K562 (cell line): ENCODE data around the gene LRRC57. TPM values are rescaled to one million over a fixed set of nuclear protein-coding genes. Genes with fewer than 3 reads are reported as not detected.

Experiments used
- ATF7 ChIP-seq: fragments of 450-650 bp; IDR thresholded peaks from 2 replicates; pipeline ENCODE4 v1.7.1; 2014; ENCODE audit warnings: mild to moderate bottlenecking, moderate library complexity
- BMI1 ChIP-seq: fragments of 150-350 bp; IDR thresholded peaks from 2 replicates; pipeline ENCODE4 v1.6.1; 2014; ENCODE audit warnings: low read length
- CHD1 ChIP-seq: fragments of 200-600 bp; sonication (generic); IDR thresholded peaks from one replicate; pipeline ENCODE4 v1.6.1; 2012; ENCODE audit warnings: mild to moderate bottlenecking, moderate library complexity, low read length, inconsistent platforms
- DPF2 ChIP-seq: fragments of 450-650 bp; IDR thresholded peaks from 2 replicates; pipeline ENCODE4 v1.6.1; 2016
- EGR1 ChIP-seq: fragments of 450-650 bp; conservative IDR thresholded peaks from 2 replicates; pipeline ENCODE4 v1.6.1; 2017; ENCODE audit warnings: mild to moderate bottlenecking
- GABPB1 ChIP-seq: sonication (generic); formaldehyde crosslinking; IDR thresholded peaks from 2 replicates; pipeline ENCODE4 v1.8.0; 2022; ENCODE audit warnings: mild to moderate bottlenecking, missing genetic modification reagents
- POLR3A ChIP-seq: IDR thresholded peaks from 2 replicates; pipeline ENCODE4 v1.6.1; 2011; ENCODE audit warnings: borderline replicate concordance, mild to moderate bottlenecking, moderate library complexity; ENCODE audit not compliant: insufficient read length, insufficient read depth; ENCODE audit errors: extremely low read depth
- PTRF ChIP-seq: fragments of 450-650 bp; IDR thresholded peaks from 2 replicates; pipeline ENCODE4 v1.6.1; 2016; ENCODE audit warnings: mild to moderate bottlenecking, missing genetic modification characterization, missing compliant biosample characterization
- SOX6 ChIP-seq: fragments of 450-650 bp; IDR thresholded peaks from 2 replicates; pipeline ENCODE4 v1.6.1; 2014; ENCODE audit warnings: mild to moderate bottlenecking
- ZFPM2 ChIP-seq: fragments of 250-450 bp; sonication (Bioruptor Pico); IDR thresholded peaks from 2 replicates; pipeline ENCODE4 v1.5.1; 2022; ENCODE audit warnings: mild to moderate bottlenecking
- ZKSCAN3 ChIP-seq: fragments of 250-450 bp; sonication (Bioruptor Pico); IDR thresholded peaks from 2 replicates; pipeline ENCODE4 v1.4.0; 2020
- ZNF175 ChIP-seq: fragments of 200-800 bp; sonication (Bioruptor generic); IDR thresholded peaks from 2 replicates; pipeline ENCODE4 v1.6.1; 2016; ENCODE audit warnings: low read depth, mild to moderate bottlenecking, missing genetic modification characterization, missing compliant biosample characterization
- ZNF212 ChIP-seq: fragments of 450-650 bp; formaldehyde crosslinking; IDR thresholded peaks from 2 replicates; pipeline ENCODE4 v1.4.0; 2020; ENCODE audit warnings: mild to moderate bottlenecking
- polyA plus RNA-seq, 8 experiments: library from polyadenylated mRNA; depleted of rRNA in 4 of 8; stranded (reverse) in 5 of 8; unstranded in 3 of 8; fragments of >200 nt; fragmentation: Nextera tagmentation in 2 of 8; fragmentation: Illumina TruSeq in 1 of 8; extraction: Ambion mirVana in 2 of 8; extraction: Trizol in 1 of 8; gene quantifications; 2 replicates each; pipeline versions ENCODE4 v1.2.1 to v1.2.3, GENCODE V29; 2011 to 2014; ENCODE audit warnings: inconsistent platforms in 1 of 8, missing spikeins in 1 of 8
- total RNA-seq, 7 experiments: library from RNA; depleted of rRNA in 6 of 7; stranded (reverse); fragments of >200 nt in 6 of 7; fragmentation: Illumina TruSeq in 2 of 7; extraction: Trizol in 2 of 7; gene quantifications; 2 replicates each; pipeline versions ENCODE4 v1.2.1 to v1.2.3, GENCODE V29; 2011 to 2021; ENCODE audit warnings: low replicate concordance in 1 of 7
- TF ChIP-seq, protein P1 (sequence below): sonication (generic); formaldehyde crosslinking; IDR thresholded peaks from 2 replicates; pipeline ENCODE4 v1.8.0; 2022; ENCODE audit warnings: mild to moderate bottlenecking, missing genetic modification reagents

Gene LRRC57
- total and polyA plus RNA-seq, 9 of the 15 experiments (the other 6 are each of a cell fraction or from before 2014, with no cell fraction given), result 3.9 to 20.4 (median 14.8) TPM

DNA sequence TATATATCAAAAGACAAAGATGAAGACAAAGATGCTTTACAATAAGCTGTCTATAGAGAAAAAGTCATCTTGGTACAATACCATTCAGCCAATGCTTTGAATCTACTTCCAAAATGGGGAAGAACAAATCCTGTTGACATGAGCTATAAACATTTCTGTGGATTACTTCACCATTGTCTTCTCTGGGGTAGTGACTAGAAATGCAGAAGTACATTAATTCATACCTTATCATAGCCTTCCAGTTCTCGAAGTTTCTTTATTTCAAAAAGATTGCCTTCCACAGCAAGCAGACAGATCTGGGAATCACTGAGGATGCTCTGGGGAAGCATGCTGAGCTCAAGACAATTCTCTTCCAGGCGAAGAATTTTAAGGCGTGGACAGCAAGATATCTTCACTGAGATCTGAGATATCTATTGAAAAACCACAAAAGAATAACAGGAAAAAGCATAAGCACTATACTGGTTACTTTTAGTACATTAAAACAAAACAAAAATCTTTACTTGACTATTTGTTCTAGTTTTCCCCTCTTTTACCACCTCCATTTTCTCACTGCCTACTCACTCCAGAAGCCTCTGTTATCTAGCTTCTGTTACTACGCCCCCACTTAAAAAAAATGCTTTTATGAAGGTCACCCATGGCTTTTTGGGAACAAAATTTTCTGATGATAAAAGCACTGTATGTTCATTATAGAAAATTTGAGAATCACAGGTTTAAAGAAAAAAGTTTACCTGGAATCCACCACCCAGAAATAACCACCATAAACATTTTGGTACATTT lies 3.6 kb downstream of the LRRC57 start (continued):
- TF ChIP-seq, protein P1, sequence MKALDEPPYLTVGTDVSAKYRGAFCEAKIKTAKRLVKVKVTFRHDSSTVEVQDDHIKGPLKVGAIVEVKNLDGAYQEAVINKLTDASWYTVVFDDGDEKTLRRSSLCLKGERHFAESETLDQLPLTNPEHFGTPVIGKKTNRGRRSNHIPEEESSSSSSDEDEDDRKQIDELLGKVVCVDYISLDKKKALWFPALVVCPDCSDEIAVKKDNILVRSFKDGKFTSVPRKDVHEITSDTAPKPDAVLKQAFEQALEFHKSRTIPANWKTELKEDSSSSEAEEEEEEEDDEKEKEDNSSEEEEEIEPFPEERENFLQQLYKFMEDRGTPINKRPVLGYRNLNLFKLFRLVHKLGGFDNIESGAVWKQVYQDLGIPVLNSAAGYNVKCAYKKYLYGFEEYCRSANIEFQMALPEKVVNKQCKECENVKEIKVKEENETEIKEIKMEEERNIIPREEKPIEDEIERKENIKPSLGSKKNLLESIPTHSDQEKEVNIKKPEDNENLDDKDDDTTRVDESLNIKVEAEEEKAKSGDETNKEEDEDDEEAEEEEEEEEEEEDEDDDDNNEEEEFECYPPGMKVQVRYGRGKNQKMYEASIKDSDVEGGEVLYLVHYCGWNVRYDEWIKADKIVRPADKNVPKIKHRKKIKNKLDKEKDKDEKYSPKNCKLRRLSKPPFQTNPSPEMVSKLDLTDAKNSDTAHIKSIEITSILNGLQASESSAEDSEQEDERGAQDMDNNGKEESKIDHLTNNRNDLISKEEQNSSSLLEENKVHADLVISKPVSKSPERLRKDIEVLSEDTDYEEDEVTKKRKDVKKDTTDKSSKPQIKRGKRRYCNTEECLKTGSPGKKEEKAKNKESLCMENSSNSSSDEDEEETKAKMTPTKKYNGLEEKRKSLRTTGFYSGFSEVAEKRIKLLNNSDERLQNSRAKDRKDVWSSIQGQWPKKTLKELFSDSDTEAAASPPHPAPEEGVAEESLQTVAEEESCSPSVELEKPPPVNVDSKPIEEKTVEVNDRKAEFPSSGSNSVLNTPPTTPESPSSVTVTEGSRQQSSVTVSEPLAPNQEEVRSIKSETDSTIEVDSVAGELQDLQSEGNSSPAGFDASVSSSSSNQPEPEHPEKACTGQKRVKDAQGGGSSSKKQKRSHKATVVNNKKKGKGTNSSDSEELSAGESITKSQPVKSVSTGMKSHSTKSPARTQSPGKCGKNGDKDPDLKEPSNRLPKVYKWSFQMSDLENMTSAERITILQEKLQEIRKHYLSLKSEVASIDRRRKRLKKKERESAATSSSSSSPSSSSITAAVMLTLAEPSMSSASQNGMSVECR (CRISPR knock-in tag), result no peak
- no peak for TF ChIP-seq BMI1
- no peak for TF ChIP-seq ZKSCAN3 (CRISPR knock-in tag)
- TF ChIP-seq SOX6, result peak; percentile 78; the same call in 1 of the 2 replicates
- no peak for TF ChIP-seq ATF7
- no peak for TF ChIP-seq ZNF212 (CRISPR knock-in tag)
- no peak for TF ChIP-seq ZFPM2 (CRISPR knock-in tag)
- no peak for TF ChIP-seq PTRF
- peak; percentile 74 for TF ChIP-seq EGR1
- no peak for TF ChIP-seq ZNF175
- TF ChIP-seq CHD1, result no peak
- TF ChIP-seq DPF2, result 0 out of 2 replicates have a peak, but pooled peaks have one; percentile 51
- TF ChIP-seq GABPB1 (CRISPR knock-in tag), result no peak
- TF ChIP-seq POLR3A, result no peak
